Suprapubic skin (tissue), 3 donors: ENCODE data around the gene NPEPL1.

Experiments used
- CTCF ChIP-seq, 2 donors: fragments of 200-600 bp in 1 of 2; fragments of 450-650 bp in 1 of 2; sonication (generic) in 1 of 2; IDR thresholded peaks; one replicate each; pipeline ENCODE4 v1.5.1; 2016 to 2019; ENCODE audit warnings: antibody characterized with exemption in 2 of 2, mild to moderate bottlenecking in 1 of 2, moderate library complexity in 1 of 2
- POLR2AphosphoS5 ChIP-seq, 3 donors: sonication (generic); formaldehyde crosslinking; IDR thresholded peaks; one replicate each; pipeline ENCODE4 v1.6.1; 2017; ENCODE audit warnings: antibody characterized with exemption in 3 of 3

DNA sequence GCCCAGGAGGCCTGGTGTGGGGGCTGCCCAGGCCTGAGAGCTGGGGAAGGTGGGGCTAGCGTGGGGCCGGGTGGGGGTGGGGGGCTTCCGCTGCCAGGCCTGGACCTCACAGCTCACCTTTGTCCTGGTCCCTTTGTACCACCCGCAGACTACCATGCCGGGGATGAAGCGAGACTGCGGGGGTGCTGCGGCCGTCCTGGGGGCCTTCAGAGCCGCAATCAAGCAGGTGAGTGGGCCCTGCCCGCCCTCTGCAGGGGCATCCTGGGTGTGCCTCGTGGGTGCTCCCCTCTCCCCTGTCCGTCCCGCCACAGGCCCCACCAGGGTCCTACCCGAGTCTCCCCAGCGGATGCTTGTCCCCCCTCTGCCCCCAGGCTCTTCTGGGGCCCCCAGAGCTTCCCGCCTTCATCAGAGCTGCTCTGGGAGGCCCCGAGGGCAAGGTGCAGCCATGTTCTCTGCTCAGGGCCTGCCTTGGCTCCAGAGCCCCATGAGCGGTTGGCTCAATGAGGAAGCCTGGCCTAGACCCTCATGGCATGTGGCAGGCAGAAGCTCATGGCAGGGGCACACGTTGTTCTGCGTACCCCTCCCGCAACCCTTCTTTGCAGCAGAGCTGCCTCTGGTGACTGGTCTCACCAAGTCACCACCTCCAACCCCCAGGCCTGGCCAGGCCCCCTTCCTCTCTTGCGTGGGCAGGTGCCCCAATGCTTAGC lies 14.5 kb downstream of the NPEPL1 start:
- TF ChIP-seq CTCF (IDR thresholded peaks at IDR 0.05) (no peak), POLR2AphosphoS5 (IDR thresholded peaks at IDR 0.05) (no peak)
